Stomach (tissue), 4 donors: ENCODE results near the gene MYL12B.

Source experiments
- EP300 ChIP-seq: sonication (generic); formaldehyde crosslinking; IDR thresholded peaks from one replicate; pipeline ENCODE4 v1.6.1; 2017; ENCODE audit warnings: antibody characterized with exemption
- POLR2A ChIP-seq, 4 donors: fragments of 450-650 bp; IDR thresholded peaks; one replicate each; pipeline ENCODE4 v1.6.1; 2016; ENCODE audit warnings: antibody characterized with exemption in 4 of 4, control low read depth in 2 of 4, mild to moderate bottlenecking in 1 of 4, moderate library complexity in 1 of 4

DNA sequence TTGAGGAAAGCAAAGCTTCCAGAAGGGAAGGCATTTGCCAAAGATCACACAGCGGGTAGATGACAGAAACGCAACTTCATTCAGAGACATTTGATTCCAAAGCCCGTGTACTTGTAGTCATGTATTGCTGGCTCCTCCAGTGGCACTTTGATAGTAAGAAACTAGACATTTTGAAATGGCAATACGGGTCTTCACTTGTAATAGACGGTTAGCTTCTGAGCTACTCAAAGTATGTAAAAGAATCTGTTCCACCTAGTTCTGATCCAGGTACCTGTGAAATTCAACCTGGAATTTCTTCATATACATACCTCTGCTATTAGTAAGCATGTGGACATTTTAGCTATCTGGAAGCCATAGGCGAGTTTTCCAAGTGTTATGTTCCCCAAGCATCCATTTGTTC is 40.4 kb upstream of the MYL12B start:
- TF ChIP-seq EP300 (no peak), POLR2A (IDR thresholded peaks at IDR 0.05) (no peak)
